ENCODE results near the gene TNFRSF18. TPM values are rescaled to one million over a fixed set of nuclear protein-coding genes. Genes with fewer than 3 reads are reported as not detected.
"Not testable (repeated sequence)": the region's sequence is repeated elsewhere in the genome, so short reads cannot be mapped to it uniquely, and the experiment has no call there.

The TNFRSF18 gene
- total RNA-seq, 1 donor from 2014 or later: 254 TPM

DNA sequence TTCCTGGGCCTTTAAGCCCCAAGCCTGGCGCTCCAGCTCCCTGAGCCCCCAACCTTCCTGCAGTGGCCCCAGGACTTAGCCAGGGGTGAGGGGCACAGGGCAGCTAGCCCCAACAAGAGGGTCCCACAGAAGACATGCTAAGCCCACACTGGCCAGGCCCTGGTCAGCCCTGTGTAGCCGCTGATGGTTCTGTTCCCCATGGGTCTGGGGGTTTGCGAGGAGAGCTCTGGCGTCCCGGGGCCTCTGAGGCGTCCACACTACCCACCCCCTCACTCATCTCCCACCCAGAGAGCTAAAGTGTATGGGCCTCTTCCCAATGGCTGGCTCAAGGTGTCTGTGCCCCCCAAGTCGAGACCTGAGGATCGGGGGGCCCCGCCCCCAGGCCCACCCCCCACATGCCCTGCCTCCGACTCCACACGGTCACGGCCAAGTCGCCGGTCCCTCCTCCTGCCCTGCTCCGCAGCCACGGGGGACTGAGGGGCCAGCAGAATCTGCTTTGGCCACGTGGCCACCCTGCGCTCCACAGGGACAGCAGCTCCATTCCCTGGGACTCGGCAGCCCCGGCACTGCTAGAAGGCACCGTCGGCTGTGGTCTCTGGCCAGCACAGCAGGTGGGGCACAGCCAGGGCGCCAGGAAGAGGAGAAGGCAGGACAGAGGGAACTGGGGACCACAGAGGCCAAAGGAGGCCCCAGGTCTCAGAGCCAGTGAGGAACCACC, 7.8 kb downstream of the TNFRSF18 start:
- H3K4me1 Mint-ChIP-seq: peaks cover 7% of the 10 kb centered on the region
- H3K36me3 Mint-ChIP-seq (ENCODE audit: low read depth): peaks cover 20% of the 10 kb centered on the region
- peak overlapping the region; percentile 15 for H3K27ac Mint-ChIP-seq
- no peaks in the 10 kb centered on the region for H3K27me3 Mint-ChIP-seq
- no peak for DNase-seq
- intact Hi-C loops (cut with micrococcal nuclease): no loop called here
- no peak overlapping the region for H3K4me3 Mint-ChIP-seq
- H3K9me3 Mint-ChIP-seq: peaks cover 7% of the 10 kb centered on the region

GRCh38 chr1:1197551-1198422, 8.6 kb downstream of the TNFRSF18 start:
- Mint-ChIP-seq H3K4me3 (no peak overlapping the region), H3K4me1 (peaks cover 7% of the 10 kb centered on the region), H3K27me3 (no peaks in the 10 kb centered on the region), H3K27ac (peak overlapping the region; percentile 15), H3K36me3 (ENCODE audit: low read depth) (peaks cover 20% of the 10 kb centered on the region), H3K9me3 (peaks cover 7% of the 10 kb centered on the region)
- intact Hi-C loops (cut with micrococcal nuclease): no loop called here
- no peak for DNase-seq

- no peak overlapping the region for H3K27ac Mint-ChIP-seq
- H3K4me1 Mint-ChIP-seq: peaks cover 7% of the 10 kb centered on the region
- intact Hi-C loops (cut with micrococcal nuclease): no loop called here
- DNase-seq: no peak
- H3K9me3 Mint-ChIP-seq: peaks cover 9% of the 10 kb centered on the region
- H3K36me3 Mint-ChIP-seq (ENCODE audit: low read depth): peaks cover 20% of the 10 kb centered on the region
- H3K4me3 Mint-ChIP-seq: no peak overlapping the region
- peaks cover under 1% of the 10 kb centered on the region for H3K27me3 Mint-ChIP-seq
Observed at GRCh38 chr1:1197188-1197500, 9.2 kb downstream of the TNFRSF18 start.

GRCh38 chr1:1196431-1197187, 9.8 kb downstream of the TNFRSF18 start:
- Mint-ChIP-seq H3K27me3 (peaks cover 3% of the 10 kb centered on the region), H3K4me3 (no peak overlapping the region), H3K36me3 (ENCODE audit: low read depth) (peaks cover 25% of the 10 kb centered on the region), H3K9me3 (peaks cover 13% of the 10 kb centered on the region), H3K27ac (no peak overlapping the region), H3K4me1 (peaks cover 9% of the 10 kb centered on the region)
- intact Hi-C loops (cut with micrococcal nuclease): no loop called here
- DNase-seq: no peak

DNA sequence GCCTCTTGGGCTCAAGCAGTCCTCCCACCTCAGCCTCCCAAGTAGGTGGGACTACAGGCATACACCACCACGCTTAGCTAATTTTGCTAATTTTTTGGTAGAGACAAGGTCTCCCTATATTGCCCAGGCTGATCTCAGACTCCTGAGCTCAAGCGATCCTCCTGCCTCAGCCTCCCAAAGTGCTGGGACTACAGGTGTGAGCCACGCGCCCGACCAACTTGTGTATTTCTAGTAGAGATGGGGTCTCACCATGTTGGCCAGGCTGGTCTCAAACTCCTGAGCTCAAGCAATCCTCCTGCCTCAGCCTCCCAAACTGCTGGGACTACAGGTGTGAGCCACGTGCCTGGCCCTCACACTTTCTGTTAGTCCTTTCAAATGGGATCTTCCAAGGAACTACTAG, 10.7 kb downstream of the TNFRSF18 start:
- peaks cover 27% of the 10 kb centered on the region for H3K36me3 Mint-ChIP-seq (ENCODE audit: low read depth)
- H3K9me3 Mint-ChIP-seq: peaks cover 13% of the 10 kb centered on the region
- intact Hi-C loops (cut with micrococcal nuclease); H3K27ac Mint-ChIP-seq; H3K4me3 Mint-ChIP-seq; DNase-seq; H3K4me1 Mint-ChIP-seq; H3K27me3 Mint-ChIP-seq: not testable (repeated sequence)

- Mint-ChIP-seq H3K27me3 (peaks cover 4% of the 10 kb centered on the region), H3K4me1 (peaks cover 5% of the 10 kb centered on the region), H3K27ac (no peak overlapping the region), H3K36me3 (ENCODE audit: low read depth) (peaks cover 25% of the 10 kb centered on the region), H3K4me3 (no peak overlapping the region), H3K9me3 (peaks cover 13% of the 10 kb centered on the region)
- no peak for DNase-seq
- intact Hi-C loops (cut with micrococcal nuclease): no loop called here
Observed at GRCh38 chr1:1194723-1195122, 11.7 kb downstream of the TNFRSF18 start.

GRCh38 chr1:1191734-1192133, 14.7 kb downstream of the TNFRSF18 start:
- intact Hi-C loops (cut with micrococcal nuclease): no loop called here
- Mint-ChIP-seq H3K4me3 (no peak overlapping the region), H3K36me3 (ENCODE audit: low read depth) (peaks cover 25% of the 10 kb centered on the region), H3K9me3 (peaks cover 13% of the 10 kb centered on the region), H3K4me1 (peaks cover 2% of the 10 kb centered on the region), H3K27me3 (peaks cover 17% of the 10 kb centered on the region), H3K27ac (no peak overlapping the region)
- DNase-seq: no peak

GRCh38 chr1:1189111-1189510, 17.3 kb downstream of the TNFRSF18 start:
- Mint-ChIP-seq H3K4me1 (peaks cover 2% of the 10 kb centered on the region), H3K27ac (no peak overlapping the region), H3K27me3 (peaks cover 17% of the 10 kb centered on the region), H3K4me3 (no peak overlapping the region), H3K36me3 (ENCODE audit: low read depth) (peaks cover 7% of the 10 kb centered on the region), H3K9me3 (peaks cover 7% of the 10 kb centered on the region)
- DNase-seq: no peak
- intact Hi-C loops (cut with micrococcal nuclease): no loop called here

DNA sequence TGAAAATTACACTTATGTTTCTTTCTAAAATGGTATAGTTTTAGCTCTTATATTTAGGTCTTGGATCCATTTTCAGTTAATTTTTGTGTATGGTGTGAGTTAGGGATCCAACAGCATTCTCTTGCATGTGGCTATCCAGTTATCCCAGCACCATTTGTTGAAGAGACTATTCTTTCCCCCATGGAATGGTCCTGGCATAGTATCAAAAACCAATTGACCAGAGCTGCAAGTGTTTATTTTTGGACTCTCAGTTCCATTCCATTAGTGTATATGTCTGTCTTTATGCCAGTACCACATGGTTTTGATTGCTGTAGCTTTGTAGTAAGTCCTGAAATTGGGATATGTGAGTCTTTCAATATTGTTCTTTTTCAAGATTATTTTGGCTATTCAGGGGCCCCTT, 18.5 kb downstream of the TNFRSF18 start:
- intact Hi-C loops (cut with micrococcal nuclease): no loop called here
- H3K36me3 Mint-ChIP-seq (ENCODE audit: low read depth): peaks cover 7% of the 10 kb centered on the region
- peaks cover 2% of the 10 kb centered on the region for H3K4me1 Mint-ChIP-seq
- peaks cover 19% of the 10 kb centered on the region for H3K27me3 Mint-ChIP-seq
- DNase-seq: no peak
- H3K9me3 Mint-ChIP-seq: peaks cover 7% of the 10 kb centered on the region
- no peak overlapping the region for H3K4me3 Mint-ChIP-seq
- no peak overlapping the region for H3K27ac Mint-ChIP-seq

DNA sequence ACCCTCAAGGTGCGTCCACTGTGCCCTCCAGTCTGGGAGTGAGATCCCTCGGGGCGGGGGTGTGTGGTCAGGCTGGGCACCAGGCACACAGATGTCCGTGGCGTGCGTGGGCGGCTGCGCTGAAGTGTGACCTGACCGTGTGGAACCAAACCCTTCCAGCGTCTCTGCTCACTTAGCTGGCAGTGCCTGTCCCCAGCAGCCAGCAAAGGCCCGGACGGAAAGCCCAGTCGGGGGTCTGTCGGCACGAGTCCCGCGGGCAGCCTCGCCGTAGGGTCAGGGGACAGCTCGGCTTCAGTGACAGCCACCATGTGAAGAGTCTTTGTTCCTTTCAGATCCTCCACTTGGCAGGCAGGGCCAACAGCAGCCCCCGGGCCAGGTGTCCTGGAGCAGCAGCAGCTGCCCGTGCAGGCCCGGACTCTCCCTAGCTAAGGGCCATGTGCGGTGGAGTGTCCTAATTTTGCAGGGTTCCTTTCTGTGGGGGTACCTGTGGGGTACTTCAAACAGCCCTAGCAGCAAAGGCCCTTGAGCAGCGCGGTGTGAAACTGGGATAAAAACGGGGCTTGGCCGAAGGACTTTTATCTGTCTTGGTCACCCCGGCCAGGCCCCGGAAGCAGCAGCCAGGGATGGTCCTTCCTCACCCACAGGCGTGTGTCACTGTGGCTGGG, 21.2 kb downstream of the TNFRSF18 start:
- Mint-ChIP-seq H3K27ac (no peak overlapping the region), H3K4me1 (no peaks in the 10 kb centered on the region), H3K36me3 (ENCODE audit: low read depth) (no peaks in the 10 kb centered on the region), H3K4me3 (no peak overlapping the region), H3K27me3 (peaks cover 16% of the 10 kb centered on the region), H3K9me3 (no peaks in the 10 kb centered on the region)
- intact Hi-C loops (cut with micrococcal nuclease): no loop called here
- no peak for DNase-seq

- Mint-ChIP-seq H3K27ac (no peak overlapping the region), H3K4me3 (no peak overlapping the region), H3K36me3 (ENCODE audit: low read depth) (no peaks in the 10 kb centered on the region), H3K4me1 (no peaks in the 10 kb centered on the region), H3K27me3 (peaks cover 11% of the 10 kb centered on the region), H3K9me3 (no peaks in the 10 kb centered on the region)
- no peak for DNase-seq
- intact Hi-C loops (cut with micrococcal nuclease): no loop called here
Observed at GRCh38 chr1:1183833-1184775, 22.3 kb downstream of the TNFRSF18 start.

DNA sequence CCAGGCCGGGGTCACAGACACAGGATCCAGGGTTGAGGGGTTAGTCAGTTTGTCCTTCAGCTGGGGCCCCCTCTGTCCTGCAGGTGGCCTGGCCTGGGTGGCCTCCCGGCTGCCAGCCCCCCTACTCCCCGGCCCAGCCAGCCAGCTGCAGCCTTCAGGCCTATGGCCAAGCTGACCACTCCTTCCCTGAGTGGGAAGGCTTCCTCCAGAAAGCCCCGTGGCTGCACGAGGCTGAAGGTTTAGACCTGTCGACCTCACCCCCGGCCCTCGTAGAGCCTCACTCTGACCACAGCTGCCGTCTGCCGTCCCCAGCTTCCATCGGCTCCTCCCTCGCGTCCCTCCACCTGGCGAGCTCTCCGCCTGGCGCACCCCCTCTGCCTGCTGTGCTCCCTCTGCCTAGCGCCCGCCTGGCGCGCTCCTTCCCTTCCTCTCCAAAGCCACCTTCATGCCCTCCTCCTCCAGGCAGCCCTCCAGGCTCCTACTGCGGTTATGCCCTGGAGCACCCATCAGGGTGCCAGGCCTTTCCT, 23.1 kb downstream of the TNFRSF18 start:
- no peaks in the 10 kb centered on the region for H3K4me1 Mint-ChIP-seq

More for the DNA sequence above, 23.1 kb downstream of the TNFRSF18 start:
- no peaks in the 10 kb centered on the region for H3K9me3 Mint-ChIP-seq
- no peak overlapping the region for H3K27ac Mint-ChIP-seq
- no peak overlapping the region for H3K4me3 Mint-ChIP-seq
- intact Hi-C loops (cut with micrococcal nuclease): no loop called here
- H3K36me3 Mint-ChIP-seq (ENCODE audit: low read depth): no peaks in the 10 kb centered on the region
- no peak for DNase-seq
- H3K27me3 Mint-ChIP-seq: peaks cover 5% of the 10 kb centered on the region

All from activated CD4-positive, alpha-beta T cell treated with anti-CD3 and anti-CD28 coated beads, Interleukin-2, amount 10 ng/mL, durations not matched to agents 24 days and 14 days (primary cell).